Measurements from ENCODE around the gene POLR3C. TPM values are rescaled to one million over a fixed set of nuclear protein-coding genes. Genes with fewer than 3 reads are reported as not detected.
A peak's percentile ranks its signal among the peaks of the same experiment; 100 is the strongest.

The POLR3C gene
- total and polyA plus RNA-seq, 2 of the 13 experiments (the other 11 are each of a cell fraction or from before 2014, with no cell fraction given), result 15.5 to 24.3 TPM

DNA sequence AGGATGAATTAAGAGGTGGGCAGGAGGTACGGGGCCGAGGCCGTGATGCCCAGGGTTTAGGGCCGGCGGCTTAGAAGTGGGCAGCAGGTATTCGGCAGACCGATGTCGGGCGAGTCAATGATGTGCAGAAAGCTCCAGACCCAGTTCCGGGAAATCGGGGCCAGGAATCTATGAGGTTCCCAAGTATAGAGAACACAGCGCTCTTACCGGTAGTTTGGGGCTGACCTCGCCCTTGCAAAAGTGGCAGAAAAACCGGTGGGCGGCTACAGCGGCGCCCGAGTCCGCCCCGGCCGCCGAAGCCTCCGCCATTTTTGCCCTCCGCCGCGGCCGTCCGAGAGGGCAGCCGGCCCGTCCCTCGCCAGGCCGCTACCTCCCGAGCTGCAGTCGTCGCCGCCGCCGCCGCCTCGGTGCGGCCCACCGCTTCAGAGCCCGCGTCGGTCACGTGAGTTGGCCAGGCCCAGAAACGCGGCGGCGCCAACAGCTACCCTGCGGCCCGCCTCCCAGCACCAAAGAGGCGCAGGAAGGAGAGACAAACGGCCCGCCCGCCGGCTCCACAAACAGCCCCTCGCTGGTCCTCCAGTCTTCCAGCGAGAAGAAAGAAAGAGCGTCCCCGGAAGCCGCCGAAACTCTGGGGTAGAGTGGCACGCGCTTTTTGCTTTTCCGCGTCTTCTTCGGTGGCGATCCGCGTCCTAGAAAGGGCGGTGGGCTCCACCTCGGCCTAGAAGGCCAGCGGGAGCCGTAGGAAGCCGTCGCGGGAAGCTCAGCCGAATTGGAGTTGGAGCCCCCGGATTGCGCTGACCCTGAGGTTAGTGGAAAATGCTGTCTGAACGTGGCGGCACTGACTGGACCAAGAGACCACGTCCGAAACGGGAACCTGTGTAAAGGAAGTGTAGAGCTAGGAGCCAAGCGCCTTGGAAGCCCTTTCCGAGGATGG lies at the start of gene POLR3C, which contains the start of gene RNF115 (continued):
- TF ChIP-seq SUZ12 (IDR thresholded peaks at IDR 0.05; ENCODE audit: low read depth, low read length) (no peak), KLF11 (CRISPR knock-in tag; IDR thresholded peaks at IDR 0.05) (peak; percentile 34; the same call in 1 of the 2 replicates), MAX (IDR thresholded peaks at IDR 0.05) (peak; percentile 78), DNMT3B (CRISPR knock-in tag; conservative IDR thresholded peaks at IDR 0.05) (no peak), ZMYM2 (CRISPR knock-in tag; IDR thresholded peaks at IDR 0.05) (no peak), KDM2A (CRISPR knock-in tag; IDR thresholded peaks at IDR 0.05; ENCODE audit: borderline replicate concordance, low read depth) (peak; percentile 83), ZNF616 (CRISPR knock-in tag; IDR thresholded peaks at IDR 0.05; ENCODE audit: low read depth) (0 out of 2 replicates have a peak, but pooled peaks have one; percentile 45), BRD4 (CRISPR knock-in tag; IDR thresholded peaks at IDR 0.05) (peak; percentile 61; the same call in 1 of the 2 replicates), CSRNP1 (CRISPR knock-in tag; IDR thresholded peaks at IDR 0.05) (peak; percentile 40; the same call in 1 of the 2 replicates), MXD1 (CRISPR knock-in tag; IDR thresholded peaks at IDR 0.05) (peak; percentile 56; the same call in 1 of the 2 replicates), SP5 (CRISPR knock-in tag; IDR thresholded peaks at IDR 0.05; ENCODE audit: borderline replicate concordance, low read depth) (peak; percentile 74), EP300 (IDR thresholded peaks at IDR 0.05; ENCODE audit: low read depth in 2 of 2, low read length in 2 of 2) (no peak), EP300 (CRISPR knock-in tag; IDR thresholded peaks at IDR 0.05; ENCODE audit: borderline replicate concordance) (no peak), NPAS2 (CRISPR knock-in tag; IDR thresholded peaks at IDR 0.05; ENCODE audit: borderline replicate concordance) (no peak), POGK (CRISPR knock-in tag; conservative IDR thresholded peaks at IDR 0.05) (peak; percentile 93), ZNF639 (CRISPR knock-in tag; conservative IDR thresholded peaks at IDR 0.05) (peak; percentile 62), ZNF451 (CRISPR knock-in tag; IDR thresholded peaks at IDR 0.05) (peak; percentile 98), ZBTB7B (CRISPR knock-in tag; IDR thresholded peaks at IDR 0.05) (peak; percentile 88), ZC3H4 (CRISPR knock-in tag; IDR thresholded peaks at IDR 0.05; ENCODE audit: borderline replicate concordance) (no peak), TBX2 (CRISPR knock-in tag; IDR thresholded peaks at IDR 0.05; ENCODE audit: borderline replicate concordance) (peak; percentile 93), ZNF207 (IDR thresholded peaks at IDR 0.05; ENCODE audit: borderline replicate concordance) (no peak)
- TF ChIP-seq, protein P1, sequence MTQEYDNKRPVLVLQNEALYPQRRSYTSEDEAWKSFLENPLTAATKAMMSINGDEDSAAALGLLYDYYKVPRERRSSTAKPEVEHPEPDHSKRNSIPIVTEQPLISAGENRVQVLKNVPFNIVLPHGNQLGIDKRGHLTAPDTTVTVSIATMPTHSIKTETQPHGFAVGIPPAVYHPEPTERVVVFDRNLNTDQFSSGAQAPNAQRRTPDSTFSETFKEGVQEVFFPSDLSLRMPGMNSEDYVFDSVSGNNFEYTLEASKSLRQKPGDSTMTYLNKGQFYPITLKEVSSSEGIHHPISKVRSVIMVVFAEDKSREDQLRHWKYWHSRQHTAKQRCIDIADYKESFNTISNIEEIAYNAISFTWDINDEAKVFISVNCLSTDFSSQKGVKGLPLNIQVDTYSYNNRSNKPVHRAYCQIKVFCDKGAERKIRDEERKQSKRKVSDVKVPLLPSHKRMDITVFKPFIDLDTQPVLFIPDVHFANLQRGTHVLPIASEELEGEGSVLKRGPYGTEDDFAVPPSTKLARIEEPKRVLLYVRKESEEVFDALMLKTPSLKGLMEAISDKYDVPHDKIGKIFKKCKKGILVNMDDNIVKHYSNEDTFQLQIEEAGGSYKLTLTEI (CRISPR knock-in tag; conservative IDR thresholded peaks at IDR 0.05), result no peak
